ENCODE data around the gene VAT1L.

The VAT1L gene

GRCh38 chr16:77995843-77996455 lies 207.6 kb downstream of the VAT1L start:
- Histone ChIP-seq H3K27ac (replicated peaks; ENCODE audit: low read length) (no peak overlapping the region), H3K18ac (ENCODE audit: low read length) (no peak overlapping the region), H3K14ac (ENCODE audit: low read length) (no peak overlapping the region), H3K9me3 (replicated peaks in 1 of 2; ENCODE audit: control insufficient read depth in 2 of 2, insufficient read depth in 1 of 2, low read depth in 1 of 2, low read length in 2 of 2) (peaks cover 6 to 14% of the 10 kb centered on the region in 2 donors), H2BK15ac (ENCODE audit: low read length) (no peak overlapping the region), H3K4me3 (ENCODE audit: low read length in 2 of 2) (no peak overlapping the region), H3K27me3 (ENCODE audit: control insufficient read depth in 3 of 3, insufficient read depth in 3 of 3, low read depth in 1 of 3, low read length in 3 of 3) (no peaks in the 10 kb centered on the region), H4K8ac (ENCODE audit: low read depth, low read length) (no peak overlapping the region), H2BK5ac (ENCODE audit: low read length) (no peak overlapping the region), H2AK5ac (ENCODE audit: low read depth, low read length) (no peak overlapping the region), H2AFZ (ENCODE audit: low read length) (no peak overlapping the region), H4K91ac (ENCODE audit: low read depth, low read length, poor library complexity) (no peak overlapping the region), H3K36me3 (replicated peaks in 1 of 2; ENCODE audit: control insufficient read depth in 2 of 2, insufficient read depth in 2 of 2, low read length in 2 of 2) (no peaks in the 10 kb centered on the region), H3K23ac (ENCODE audit: low read depth, low read length, poor library complexity) (no peak overlapping the region), H2BK120ac (ENCODE audit: low read depth, low read length) (no peak overlapping the region), H2BK12ac (ENCODE audit: low read length) (no peak overlapping the region), H3K9ac (ENCODE audit: low read depth, low read length, poor library complexity) (no peak overlapping the region), H3K79me1 (ENCODE audit: low read depth, low read length) (no peaks in the 10 kb centered on the region), H3K4me1 (ENCODE audit: control insufficient read depth in 2 of 2, insufficient read depth in 1 of 2, low read depth in 1 of 2, low read length in 2 of 2) (no peaks in the 10 kb centered on the region), H3K4ac (ENCODE audit: low read length) (no peak overlapping the region), H3K4me2 (ENCODE audit: insufficient read depth, low read length, poor library complexity, severe bottlenecking) (no peak overlapping the region)
- DNase-seq (ENCODE audit: low spot score) = no peak
- WGBS, 2 donors (ENCODE audit: extremely low coverage in 2 of 2, insufficient read length in 2 of 2, insufficient replicate concordance in 1 of 2) = no CpG with 5 or more reads among the region's 7 CpGs

GRCh38 chr16:77998350-77999023 lies 210.1 kb downstream of the VAT1L start:
- Histone ChIP-seq H3K23ac (ENCODE audit: low read depth, low read length, poor library complexity) (no peak overlapping the region), H2BK120ac (ENCODE audit: low read depth, low read length) (no peak overlapping the region), H3K27ac (replicated peaks; ENCODE audit: low read length) (no peak overlapping the region), H3K36me3 (replicated peaks in 1 of 2; ENCODE audit: control insufficient read depth in 2 of 2, insufficient read depth in 2 of 2, low read length in 2 of 2) (no peaks in the 10 kb centered on the region), H3K79me1 (ENCODE audit: low read depth, low read length) (no peaks in the 10 kb centered on the region), H2BK12ac (ENCODE audit: low read length) (no peak overlapping the region), H3K27me3 (ENCODE audit: control insufficient read depth in 3 of 3, insufficient read depth in 3 of 3, low read depth in 1 of 3, low read length in 3 of 3) (no peaks in the 10 kb centered on the region), H2BK15ac (ENCODE audit: low read length) (no peak overlapping the region), H3K18ac (ENCODE audit: low read length) (no peak overlapping the region), H2AK5ac (ENCODE audit: low read depth, low read length) (no peak overlapping the region), H2BK5ac (ENCODE audit: low read length) (no peak overlapping the region), H3K4me3 (ENCODE audit: low read length in 2 of 2) (no peak overlapping the region), H3K9ac (ENCODE audit: low read depth, low read length, poor library complexity) (no peak overlapping the region), H3K9me3 (replicated peaks in 1 of 2; ENCODE audit: control insufficient read depth in 2 of 2, insufficient read depth in 1 of 2, low read depth in 1 of 2, low read length in 2 of 2) (peaks cover 5 to 12% of the 10 kb centered on the region in 2 donors), H2AFZ (ENCODE audit: low read length) (no peak overlapping the region), H3K4me2 (ENCODE audit: insufficient read depth, low read length, poor library complexity, severe bottlenecking) (no peak overlapping the region), H4K8ac (ENCODE audit: low read depth, low read length) (no peak overlapping the region), H3K4ac (ENCODE audit: low read length) (no peak overlapping the region), H4K91ac (ENCODE audit: low read depth, low read length, poor library complexity) (no peak overlapping the region), H3K4me1 (ENCODE audit: control insufficient read depth in 2 of 2, insufficient read depth in 1 of 2, low read depth in 1 of 2, low read length in 2 of 2) (peaks cover 0 to 2% of the 10 kb centered on the region in 2 donors), H3K14ac (ENCODE audit: low read length) (no peak overlapping the region)
- WGBS, 2 donors (ENCODE audit: extremely low coverage in 2 of 2, insufficient read length in 2 of 2, insufficient replicate concordance in 1 of 2) = no CpG with 5 or more reads among the region's 10 CpGs
- DNase-seq (ENCODE audit: low spot score) = no peak

GRCh38 chr16:78001451-78002025 lies 213.2 kb downstream of the VAT1L start:
- WGBS, 2 donors (ENCODE audit: extremely low coverage in 2 of 2, insufficient read length in 2 of 2, insufficient replicate concordance in 1 of 2) = no CpG with 5 or more reads among the region's 4 CpGs

GRCh38 chr16:78002915-78003538 lies 214.7 kb downstream of the VAT1L start:
- Histone ChIP-seq H3K14ac (ENCODE audit: low read length) (no peak overlapping the region), H2BK120ac (ENCODE audit: low read depth, low read length) (no peak overlapping the region), H3K4ac (ENCODE audit: low read length) (no peak overlapping the region), H3K79me1 (ENCODE audit: low read depth, low read length) (no peaks in the 10 kb centered on the region), H3K23ac (ENCODE audit: low read depth, low read length, poor library complexity) (no peak overlapping the region), H3K36me3 (replicated peaks in 1 of 2; ENCODE audit: control insufficient read depth in 2 of 2, insufficient read depth in 2 of 2, low read length in 2 of 2) (no peaks in the 10 kb centered on the region), H2AFZ (ENCODE audit: low read length) (peak overlapping the region; percentile 73), H3K18ac (ENCODE audit: low read length) (no peak overlapping the region), H2BK15ac (ENCODE audit: low read length) (no peak overlapping the region), H3K27ac (replicated peaks; ENCODE audit: low read length) (no peak overlapping the region), H2AK5ac (ENCODE audit: low read depth, low read length) (no peak overlapping the region), H2BK12ac (ENCODE audit: low read length) (no peak overlapping the region), H3K4me2 (ENCODE audit: insufficient read depth, low read length, poor library complexity, severe bottlenecking) (no peak overlapping the region), H3K9ac (ENCODE audit: low read depth, low read length, poor library complexity) (no peak overlapping the region), H2BK5ac (ENCODE audit: low read length) (no peak overlapping the region), H4K8ac (ENCODE audit: low read depth, low read length) (no peak overlapping the region), H4K91ac (ENCODE audit: low read depth, low read length, poor library complexity) (no peak overlapping the region), H3K4me3 (ENCODE audit: low read length in 2 of 2) (no peak overlapping the region), H3K27me3 (ENCODE audit: control insufficient read depth in 3 of 3, insufficient read depth in 3 of 3, low read depth in 1 of 3, low read length in 3 of 3) (no peaks in the 10 kb centered on the region), H3K9me3 (replicated peaks in 1 of 2; ENCODE audit: control insufficient read depth in 2 of 2, insufficient read depth in 1 of 2, low read depth in 1 of 2, low read length in 2 of 2) (no peaks in the 10 kb centered on the region), H3K4me1 (ENCODE audit: control insufficient read depth in 2 of 2, insufficient read depth in 1 of 2, low read depth in 1 of 2, low read length in 2 of 2) (peaks cover 0 to 2% of the 10 kb centered on the region in 2 donors)
- DNase-seq (ENCODE audit: low spot score) = peak; percentile 79
- no CpG with 5 or more reads among the region's 11 CpGs for WGBS, 2 donors (ENCODE audit: extremely low coverage in 2 of 2, insufficient read length in 2 of 2, insufficient replicate concordance in 1 of 2)

More at GRCh38 chr16:78001451-78002025, 213.2 kb downstream of the VAT1L start:
- Histone ChIP-seq H2BK15ac (ENCODE audit: low read length) (no peak overlapping the region), H4K91ac (ENCODE audit: low read depth, low read length, poor library complexity) (no peak overlapping the region), H3K4me1 (ENCODE audit: control insufficient read depth in 2 of 2, insufficient read depth in 1 of 2, low read depth in 1 of 2, low read length in 2 of 2) (peaks cover 0 to 2% of the 10 kb centered on the region in 2 donors), H3K4me3 (ENCODE audit: low read length in 2 of 2) (no peak overlapping the region), H3K14ac (ENCODE audit: low read length) (no peak overlapping the region), H2AK5ac (ENCODE audit: low read depth, low read length) (no peak overlapping the region), H3K9me3 (replicated peaks in 1 of 2; ENCODE audit: control insufficient read depth in 2 of 2, insufficient read depth in 1 of 2, low read depth in 1 of 2, low read length in 2 of 2) (no peaks in the 10 kb centered on the region), H2BK12ac (ENCODE audit: low read length) (no peak overlapping the region), H3K9ac (ENCODE audit: low read depth, low read length, poor library complexity) (no peak overlapping the region), H3K79me1 (ENCODE audit: low read depth, low read length) (no peaks in the 10 kb centered on the region), H2BK5ac (ENCODE audit: low read length) (no peak overlapping the region), H2BK120ac (ENCODE audit: low read depth, low read length) (no peak overlapping the region), H3K27me3 (ENCODE audit: control insufficient read depth in 3 of 3, insufficient read depth in 3 of 3, low read depth in 1 of 3, low read length in 3 of 3) (no peaks in the 10 kb centered on the region), H3K36me3 (replicated peaks in 1 of 2; ENCODE audit: control insufficient read depth in 2 of 2, insufficient read depth in 2 of 2, low read length in 2 of 2) (no peaks in the 10 kb centered on the region), H2AFZ (ENCODE audit: low read length) (peak overlapping the region; percentile 73), H3K27ac (replicated peaks; ENCODE audit: low read length) (no peak overlapping the region), H3K4me2 (ENCODE audit: insufficient read depth, low read length, poor library complexity, severe bottlenecking) (no peak overlapping the region), H3K23ac (ENCODE audit: low read depth, low read length, poor library complexity) (no peak overlapping the region), H3K18ac (ENCODE audit: low read length) (no peak overlapping the region), H3K4ac (ENCODE audit: low read length) (no peak overlapping the region), H4K8ac (ENCODE audit: low read depth, low read length) (no peak overlapping the region)
- DNase-seq (ENCODE audit: low spot score) = no peak
